NT2/D1 (cell line): ENCODE data around the gene MAP3K5.

ENCODE experiments used
- SUZ12 ChIP-seq: IDR thresholded peaks from 2 replicates; pipeline ENCODE4 v1.6.1; 2011; ENCODE audit not compliant: insufficient read length, insufficient read depth; ENCODE audit errors: extremely low read depth
- YY1 ChIP-seq: IDR thresholded peaks from 2 replicates; pipeline ENCODE4 v1.6.1; 2011; ENCODE audit not compliant: insufficient read length, insufficient read depth

DNA sequence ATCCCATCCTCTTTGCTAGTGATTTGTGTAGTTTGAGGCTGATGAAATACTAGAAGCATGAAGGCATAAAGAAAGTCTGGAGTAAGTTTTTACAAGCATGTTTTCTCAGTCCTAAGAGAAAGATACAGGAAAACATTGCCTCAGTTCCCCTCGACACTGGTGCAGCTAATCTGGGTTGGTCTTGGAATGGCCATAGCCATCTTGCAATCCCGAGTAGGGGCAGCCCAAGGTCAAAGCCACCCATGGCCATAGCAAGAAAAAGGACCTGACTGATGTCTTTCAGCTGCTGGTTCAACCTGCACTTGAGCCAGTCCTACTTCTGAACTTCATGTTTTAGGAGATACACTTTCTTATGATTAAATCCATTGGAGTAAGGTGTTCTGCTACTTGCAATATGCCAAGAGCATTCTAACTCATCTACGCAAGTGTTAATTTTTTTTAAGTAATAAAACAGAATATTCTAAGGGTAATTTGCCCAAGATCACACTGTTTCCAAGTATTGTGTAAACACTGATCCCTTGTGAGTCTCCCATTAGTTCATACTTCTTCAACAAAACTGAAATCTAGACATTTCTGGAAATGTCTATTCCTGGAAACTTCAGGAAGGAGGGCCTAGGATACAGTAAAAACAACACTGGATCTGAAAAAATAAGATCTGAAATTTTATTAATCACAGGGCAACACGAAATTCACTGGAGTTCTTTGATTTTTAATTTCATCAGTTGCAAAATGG lies 108.9 kb downstream of the MAP3K5 start:
- TF ChIP-seq YY1: no peak
- no peak for TF ChIP-seq SUZ12
